ENCODE data around the gene HAO2.

HAO2 gene

GRCh38 chr1:119431836-119432235 is 63.3 kb downstream of the HAO2 start:
- no peak for DNase-seq (ENCODE audit: low read depth in 4 of 4, low spot score in 1 of 4)

GRCh38 chr1:119435052-119435451 is 66.5 kb downstream of the HAO2 start:
- no peak for DNase-seq (ENCODE audit: low read depth in 4 of 4, low spot score in 1 of 4)

GRCh38 chr1:119438761-119439160 is 70.2 kb downstream of the HAO2 start:
- no peak for DNase-seq (ENCODE audit: low read depth in 4 of 4, low spot score in 1 of 4)

GRCh38 chr1:119440721-119441307 is 72.2 kb downstream of the HAO2 start:
- DNase-seq (ENCODE audit: low read depth in 4 of 4, low spot score in 1 of 4) = no peak

- no peak for DNase-seq (ENCODE audit: low read depth in 4 of 4, low spot score in 1 of 4)
Observed at GRCh38 chr1:119442756-119443155, 74.2 kb downstream of the HAO2 start.

Data from stimulated activated CD4-positive, alpha-beta T cell treated with anti-CD3 and anti-CD28 coated beads, Interleukin-1b, Interleukin-23, amount 100 ng/mL, for 24 hours (primary cell).